Fibroblast of lung (primary cell): Measurements from ENCODE around the gene CALU. TPM values are rescaled to one million over a fixed set of nuclear protein-coding genes. Genes with fewer than 3 reads are reported as not detected.

Source experiments
- DNase-seq, 2 donors: peaks; one replicate each; pipeline versions ENCODE4 v3.0.0 to v3.0.0-alpha.2; 2010; ENCODE audit warnings: low read depth in 2 of 2
- H2AFZ ChIP-seq: 2 replicates; pipeline ENCODE4 v1.5.1; 2012; ENCODE audit warnings: low read length, control low read depth, inconsistent platforms
- H3K27ac ChIP-seq: 2 replicates; pipeline ENCODE4 v1.5.1; 2011; ENCODE audit warnings: low read length, control low read depth; ENCODE audit not compliant: insufficient read depth
- H3K27me3 ChIP-seq: 2 replicates; pipeline ENCODE4 v1.5.1; 2011; ENCODE audit warnings: mild to moderate bottlenecking, low read length; ENCODE audit not compliant: control insufficient read depth, insufficient read depth
- H3K36me3 ChIP-seq: 2 replicates; pipeline ENCODE4 v1.5.1; 2011; ENCODE audit warnings: low read length; ENCODE audit not compliant: control insufficient read depth, insufficient read depth
- H3K4me1 ChIP-seq: 2 replicates; pipeline ENCODE4 v1.5.1; 2011; ENCODE audit warnings: low read length; ENCODE audit not compliant: control insufficient read depth, insufficient read depth; ENCODE audit errors: extremely low read depth
- H3K4me2 ChIP-seq: 2 replicates; pipeline ENCODE4 v1.5.1; 2011; ENCODE audit warnings: low read length, control low read depth; ENCODE audit not compliant: insufficient read depth; ENCODE audit errors: extremely low read depth
- H3K4me3 ChIP-seq, 4 experiments: fragments of 200-600 bp in 1 of 4; sonication (generic) in 1 of 4; replicated peaks in 1 of 4; 2 replicates each; pipeline ENCODE4 v1.5.1; 2011 to 2016; ENCODE audit warnings: low read length in 4 of 4, low read depth in 3 of 4, mild to moderate bottlenecking in 3 of 4, control low read depth in 2 of 4, inconsistent platforms in 1 of 4, mixed read lengths in 1 of 4; ENCODE audit not compliant: insufficient read depth in 1 of 4; ENCODE audit errors: control extremely low read depth in 1 of 4
- H3K79me2 ChIP-seq: 2 replicates; pipeline ENCODE4 v1.5.1; 2012; ENCODE audit warnings: mild to moderate bottlenecking, low read length, inconsistent platforms; ENCODE audit not compliant: control insufficient read depth, insufficient read depth
- H3K9ac ChIP-seq: 2 replicates; pipeline ENCODE4 v1.5.1; 2011; ENCODE audit warnings: mild to moderate bottlenecking, low read length, control low read depth; ENCODE audit not compliant: insufficient read depth
- H3K9me3 ChIP-seq: 2 replicates; pipeline ENCODE4 v1.5.1; 2012; ENCODE audit warnings: low read depth, low read length; ENCODE audit not compliant: control insufficient read depth, insufficient read depth
- H4K20me1 ChIP-seq: 2 replicates; pipeline ENCODE4 v1.5.1; 2011; ENCODE audit warnings: low read length; ENCODE audit not compliant: control insufficient read depth, insufficient read depth; ENCODE audit errors: extremely low read depth
- EZH2 ChIP-seq: IDR thresholded peaks from 2 replicates; pipeline ENCODE4 v1.5.1; 2012; ENCODE audit warnings: low read length, control low read depth, mild to moderate bottlenecking; ENCODE audit errors: missing control alignments
- polyA plus RNA-seq, 2 donors: library from polyadenylated mRNA; depleted of rRNA in 1 of 2; stranded (reverse) in 1 of 2; unstranded in 1 of 2; fragments of >200 nt; gene quantifications; 2 replicates each; pipeline ENCODE4 v1.2.1, GENCODE V29; 2011 to 2012; ENCODE audit warnings: missing spikeins in 1 of 2
- total RNA-seq: library from RNA; depleted of rRNA; stranded (reverse); fragments of >200 nt; gene quantifications from 2 replicates; pipeline ENCODE4 v1.2.1, GENCODE V29; 2014
- TF ChIP-seq, protein P1 (sequence below), 2 donors: IDR thresholded peaks in 1 of 2; conservative IDR thresholded peaks in 1 of 2; 1 replicate in 1 of 2; 2 replicates in 1 of 2; pipeline ENCODE4 v1.5.1; 2011 to 2012; ENCODE audit warnings: low read length in 2 of 2, control low read depth in 1 of 2, inconsistent platforms in 1 of 2, low read depth in 1 of 2, mild to moderate bottlenecking in 1 of 2

CALU gene
- total and polyA plus RNA-seq, 2 donors (not counting 1 experiment from before 2014, with no cell fraction given): 636 to 1,372 TPM

DNA sequence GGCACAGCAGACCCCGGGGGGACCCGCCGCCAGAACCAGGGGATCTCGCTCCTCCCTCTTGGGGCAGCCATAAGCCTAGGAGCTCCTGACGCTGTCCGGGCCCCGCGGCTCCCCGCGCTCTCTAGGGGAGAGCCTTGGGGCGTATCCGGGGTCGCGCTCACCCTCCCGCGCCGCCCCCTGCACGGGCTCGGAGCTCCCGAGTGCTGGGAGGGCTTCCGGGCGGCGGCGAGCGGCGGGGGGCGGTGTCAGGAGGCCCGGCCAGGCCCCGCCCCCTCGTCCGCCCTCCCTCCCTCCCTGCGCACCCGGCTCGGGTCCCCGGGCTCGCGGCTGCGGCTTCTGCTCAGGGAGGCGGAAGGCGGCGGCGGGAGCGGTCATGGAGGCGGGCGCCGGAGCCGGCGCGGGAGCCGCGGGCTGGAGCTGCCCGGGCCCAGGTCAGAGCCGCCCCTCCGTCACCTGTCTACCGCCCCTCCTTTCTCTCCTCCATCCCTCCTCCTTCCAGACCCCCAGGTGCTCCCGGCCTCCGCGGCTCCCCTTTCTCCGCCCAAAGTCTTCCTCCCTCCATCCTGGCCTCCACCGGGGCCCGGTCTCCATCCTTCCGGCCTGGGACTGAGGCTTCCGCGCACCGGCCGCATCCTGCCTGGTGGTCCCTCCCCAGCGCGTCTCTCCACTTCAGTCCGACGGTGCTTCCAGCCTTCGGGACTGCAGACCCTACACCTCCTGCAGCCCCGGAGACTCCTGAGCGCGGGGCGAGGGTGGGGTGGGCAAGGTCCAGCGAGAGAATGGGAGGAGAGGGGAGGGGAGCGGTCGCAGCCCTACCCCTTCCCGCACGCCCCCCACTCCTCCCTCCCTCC lies 52.2 kb downstream of the CALU start, which contains the start of gene CCDC136:
Gene CCDC136, plus strand, starts transcription at position 848 of the 851 bp plus-strand sequence. CDS start 444 bp downstream, outside the sequence.
- Histone ChIP-seq H3K4me1 (peaks cover 2% of the 10 kb centered on the region), H3K27ac (no peak within 1 kb of the TSS), H3K9ac (peak within 1 kb of the TSS; percentile 51), H3K4me3 (peak within 1 kb of the TSS; percentile 70 to 88 (median 76)), H3K9me3 (no peaks in the 10 kb centered on the region), H3K79me2 (no peaks in the 10 kb centered on the region), H3K4me2 (peak within 1 kb of the TSS; percentile 94), H2AFZ (peak within 1 kb of the TSS; percentile 85), H4K20me1 (no peaks in the 10 kb centered on the region), H3K36me3 (no peaks in the 10 kb centered on the region), H3K27me3 (peaks cover 7% of the 10 kb centered on the region)
- no peak for TF ChIP-seq EZH2
- TF ChIP-seq, protein P1, sequence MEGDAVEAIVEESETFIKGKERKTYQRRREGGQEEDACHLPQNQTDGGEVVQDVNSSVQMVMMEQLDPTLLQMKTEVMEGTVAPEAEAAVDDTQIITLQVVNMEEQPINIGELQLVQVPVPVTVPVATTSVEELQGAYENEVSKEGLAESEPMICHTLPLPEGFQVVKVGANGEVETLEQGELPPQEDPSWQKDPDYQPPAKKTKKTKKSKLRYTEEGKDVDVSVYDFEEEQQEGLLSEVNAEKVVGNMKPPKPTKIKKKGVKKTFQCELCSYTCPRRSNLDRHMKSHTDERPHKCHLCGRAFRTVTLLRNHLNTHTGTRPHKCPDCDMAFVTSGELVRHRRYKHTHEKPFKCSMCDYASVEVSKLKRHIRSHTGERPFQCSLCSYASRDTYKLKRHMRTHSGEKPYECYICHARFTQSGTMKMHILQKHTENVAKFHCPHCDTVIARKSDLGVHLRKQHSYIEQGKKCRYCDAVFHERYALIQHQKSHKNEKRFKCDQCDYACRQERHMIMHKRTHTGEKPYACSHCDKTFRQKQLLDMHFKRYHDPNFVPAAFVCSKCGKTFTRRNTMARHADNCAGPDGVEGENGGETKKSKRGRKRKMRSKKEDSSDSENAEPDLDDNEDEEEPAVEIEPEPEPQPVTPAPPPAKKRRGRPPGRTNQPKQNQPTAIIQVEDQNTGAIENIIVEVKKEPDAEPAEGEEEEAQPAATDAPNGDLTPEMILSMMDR (conservative IDR thresholded peaks at IDR 0.05 in 1 of 2, IDR thresholded peaks at IDR 0.05 in 1 of 2; ENCODE audit: low read depth in 1 of 2, low read length in 2 of 2): no peak
- DNase-seq: peak; percentile 43 to 48

DNA sequence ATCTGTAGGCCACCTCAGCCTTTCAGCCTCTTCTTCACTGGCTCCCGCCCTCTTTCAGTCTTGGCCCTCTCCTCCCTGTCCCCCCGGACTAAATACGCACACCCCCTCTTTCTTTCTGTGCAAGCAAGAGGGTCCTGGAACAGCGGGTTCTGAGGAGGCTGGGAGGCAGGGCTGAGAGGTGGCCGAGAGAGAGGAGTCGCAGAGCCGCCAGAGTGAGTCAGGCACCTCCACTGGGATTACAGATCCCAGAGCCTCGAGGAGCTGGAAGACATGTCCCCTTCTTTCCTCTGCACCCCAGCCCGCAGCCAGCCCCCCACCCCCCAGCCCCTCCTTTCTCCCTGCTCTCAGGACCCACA lies 52.8 kb downstream of the CALU start:
- peaks cover 2% of the 10 kb centered on the region for H3K4me1 ChIP-seq
- H3K27me3 ChIP-seq: peaks cover 7% of the 10 kb centered on the region
- peak in 1 of 2 donors; percentile 16 for DNase-seq
- peak overlapping the region; percentile 65 to 88 (median 76) for H3K4me3 ChIP-seq
- peak overlapping the region; percentile 16 for H3K9ac ChIP-seq
- H3K4me2 ChIP-seq: peak overlapping the region; percentile 88
- H3K79me2 ChIP-seq: no peaks in the 10 kb centered on the region
- TF ChIP-seq EZH2: no peak
- TF ChIP-seq, protein P1 (conservative IDR thresholded peaks at IDR 0.05 in 1 of 2, IDR thresholded peaks at IDR 0.05 in 1 of 2; ENCODE audit: low read depth in 1 of 2, low read length in 2 of 2): no peak
- no peaks in the 10 kb centered on the region for H3K9me3 ChIP-seq
- H3K36me3 ChIP-seq: no peaks in the 10 kb centered on the region
- H3K27ac ChIP-seq: no peak overlapping the region
- H4K20me1 ChIP-seq: no peaks in the 10 kb centered on the region
- peak overlapping the region; percentile 74 for H2AFZ ChIP-seq

DNA sequence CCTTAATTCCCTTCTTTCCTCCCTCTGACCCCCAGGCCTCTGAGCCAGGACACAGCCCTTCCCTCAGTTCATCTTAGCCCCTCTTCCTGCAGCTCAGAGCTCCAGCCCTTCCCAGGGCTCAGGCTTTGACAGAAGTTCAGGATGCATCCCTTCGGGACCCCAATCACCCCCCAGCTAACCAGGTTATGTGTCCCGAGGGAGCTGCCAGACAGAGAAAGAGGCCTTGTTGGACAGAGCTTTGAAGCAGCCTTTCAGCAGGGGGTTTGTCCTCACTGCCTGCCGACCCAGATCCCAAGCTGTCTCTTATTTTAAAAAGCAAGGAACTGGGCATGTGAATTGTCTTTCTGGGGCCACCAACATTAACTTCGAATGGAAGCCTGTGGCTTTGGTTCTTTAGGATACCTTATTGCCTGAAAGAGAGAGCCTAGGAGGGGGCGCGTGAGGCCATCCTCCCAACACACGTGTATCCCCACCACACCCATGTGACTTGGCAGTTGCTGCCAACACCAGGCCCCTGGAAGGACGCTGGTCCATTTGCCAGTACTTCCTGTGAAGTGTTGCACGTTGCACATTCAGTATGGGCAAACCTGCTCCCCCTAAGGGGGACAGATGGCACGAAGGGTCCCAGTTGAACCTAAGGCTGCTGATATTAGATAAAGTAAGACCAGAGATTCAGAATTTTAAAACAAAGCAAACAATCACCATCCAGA lies 53.5 kb downstream of the CALU start:
- no peak for DNase-seq
- H3K79me2 ChIP-seq: no peaks in the 10 kb centered on the region
- no peak overlapping the region for H3K9ac ChIP-seq
- no peak overlapping the region for H3K27ac ChIP-seq
- TF ChIP-seq, protein P1 (conservative IDR thresholded peaks at IDR 0.05 in 1 of 2, IDR thresholded peaks at IDR 0.05 in 1 of 2; ENCODE audit: low read depth in 1 of 2, low read length in 2 of 2): no peak
- no peak for TF ChIP-seq EZH2
- no peak overlapping the region for H2AFZ ChIP-seq
- H3K4me3 ChIP-seq: peak overlapping the region in 3 of 4 experiments; percentile 6 to 88 (median 27)
- H3K9me3 ChIP-seq: no peaks in the 10 kb centered on the region
- H4K20me1 ChIP-seq: no peaks in the 10 kb centered on the region
- H3K4me1 ChIP-seq: peaks cover 2% of the 10 kb centered on the region
- H3K4me2 ChIP-seq: no peak overlapping the region
- H3K27me3 ChIP-seq: peaks cover 7% of the 10 kb centered on the region
- no peaks in the 10 kb centered on the region for H3K36me3 ChIP-seq
